Tibial nerve (tissue), 4 donors: ENCODE measurements around the gene KIF26A.

Source experiments
- EP300 ChIP-seq, 2 donors: sonication (generic); formaldehyde crosslinking; IDR thresholded peaks; one replicate each; pipeline ENCODE4 v1.6.1; 2017; ENCODE audit warnings: antibody characterized with exemption in 2 of 2, mild to moderate bottlenecking in 1 of 2
- TF ChIP-seq, protein P1 (sequence below), 5 experiments: fragments of 200-600 bp in 3 of 5; fragments of 450-650 bp in 2 of 5; sonication (generic) in 3 of 5; IDR thresholded peaks; one replicate each; pipeline ENCODE4 v1.5.1; 2016 to 2019; ENCODE audit warnings: antibody characterized with exemption in 5 of 5, mild to moderate bottlenecking in 3 of 5, moderate library complexity in 2 of 5

DNA sequence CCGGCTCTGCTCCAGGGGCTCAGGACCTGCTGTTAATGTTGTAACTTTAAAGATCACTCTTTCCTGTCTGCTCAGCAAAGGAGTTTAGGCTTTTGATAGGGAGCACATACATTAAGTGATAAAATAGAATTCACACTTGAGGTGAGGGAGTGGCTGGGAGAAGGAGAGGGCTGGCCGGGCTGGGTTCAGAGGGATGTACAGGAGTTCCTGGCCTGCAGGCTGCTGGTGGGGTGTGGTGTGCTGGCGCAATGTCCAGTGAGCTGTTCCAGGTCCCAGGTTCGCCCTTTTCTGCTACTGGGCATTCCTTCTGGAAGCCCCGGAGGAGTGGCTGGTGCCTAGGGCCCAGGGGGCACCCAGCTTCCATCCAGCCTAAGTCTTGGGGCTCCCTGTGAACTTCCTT, 17.8 kb downstream of the KIF26A start:
- TF ChIP-seq, protein P1, sequence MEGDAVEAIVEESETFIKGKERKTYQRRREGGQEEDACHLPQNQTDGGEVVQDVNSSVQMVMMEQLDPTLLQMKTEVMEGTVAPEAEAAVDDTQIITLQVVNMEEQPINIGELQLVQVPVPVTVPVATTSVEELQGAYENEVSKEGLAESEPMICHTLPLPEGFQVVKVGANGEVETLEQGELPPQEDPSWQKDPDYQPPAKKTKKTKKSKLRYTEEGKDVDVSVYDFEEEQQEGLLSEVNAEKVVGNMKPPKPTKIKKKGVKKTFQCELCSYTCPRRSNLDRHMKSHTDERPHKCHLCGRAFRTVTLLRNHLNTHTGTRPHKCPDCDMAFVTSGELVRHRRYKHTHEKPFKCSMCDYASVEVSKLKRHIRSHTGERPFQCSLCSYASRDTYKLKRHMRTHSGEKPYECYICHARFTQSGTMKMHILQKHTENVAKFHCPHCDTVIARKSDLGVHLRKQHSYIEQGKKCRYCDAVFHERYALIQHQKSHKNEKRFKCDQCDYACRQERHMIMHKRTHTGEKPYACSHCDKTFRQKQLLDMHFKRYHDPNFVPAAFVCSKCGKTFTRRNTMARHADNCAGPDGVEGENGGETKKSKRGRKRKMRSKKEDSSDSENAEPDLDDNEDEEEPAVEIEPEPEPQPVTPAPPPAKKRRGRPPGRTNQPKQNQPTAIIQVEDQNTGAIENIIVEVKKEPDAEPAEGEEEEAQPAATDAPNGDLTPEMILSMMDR (IDR thresholded peaks at IDR 0.05), result no peak
- no peak for TF ChIP-seq EP300 (IDR thresholded peaks at IDR 0.05)
